IMR-90 (cell line): Measurements from ENCODE around the gene KCNIP3.

ENCODE experiments used
- MAFK ChIP-seq: IDR thresholded peaks from 2 replicates; pipeline ENCODE4 v1.6.1; 2012; ENCODE audit warnings: low read depth, low read length, improper control_type of control experiment
- RAD21 ChIP-seq: IDR thresholded peaks from 2 replicates; pipeline ENCODE4 v1.6.1; 2012; ENCODE audit warnings: low read length, improper control_type of control experiment
- TF ChIP-seq, protein P1 (sequence below): conservative IDR thresholded peaks from 2 replicates; pipeline ENCODE4 v1.5.1; 2012; ENCODE audit warnings: mild to moderate bottlenecking, low read depth, low read length, improper control_type of control experiment
- TF ChIP-seq, protein P2 (sequence below): fragments of 150-350 bp; IDR thresholded peaks from 2 replicates; pipeline ENCODE4 v1.6.1; 2016; ENCODE audit warnings: low read depth, mild to moderate bottlenecking, low read length, moderate library complexity, borderline replicate concordance

DNA sequence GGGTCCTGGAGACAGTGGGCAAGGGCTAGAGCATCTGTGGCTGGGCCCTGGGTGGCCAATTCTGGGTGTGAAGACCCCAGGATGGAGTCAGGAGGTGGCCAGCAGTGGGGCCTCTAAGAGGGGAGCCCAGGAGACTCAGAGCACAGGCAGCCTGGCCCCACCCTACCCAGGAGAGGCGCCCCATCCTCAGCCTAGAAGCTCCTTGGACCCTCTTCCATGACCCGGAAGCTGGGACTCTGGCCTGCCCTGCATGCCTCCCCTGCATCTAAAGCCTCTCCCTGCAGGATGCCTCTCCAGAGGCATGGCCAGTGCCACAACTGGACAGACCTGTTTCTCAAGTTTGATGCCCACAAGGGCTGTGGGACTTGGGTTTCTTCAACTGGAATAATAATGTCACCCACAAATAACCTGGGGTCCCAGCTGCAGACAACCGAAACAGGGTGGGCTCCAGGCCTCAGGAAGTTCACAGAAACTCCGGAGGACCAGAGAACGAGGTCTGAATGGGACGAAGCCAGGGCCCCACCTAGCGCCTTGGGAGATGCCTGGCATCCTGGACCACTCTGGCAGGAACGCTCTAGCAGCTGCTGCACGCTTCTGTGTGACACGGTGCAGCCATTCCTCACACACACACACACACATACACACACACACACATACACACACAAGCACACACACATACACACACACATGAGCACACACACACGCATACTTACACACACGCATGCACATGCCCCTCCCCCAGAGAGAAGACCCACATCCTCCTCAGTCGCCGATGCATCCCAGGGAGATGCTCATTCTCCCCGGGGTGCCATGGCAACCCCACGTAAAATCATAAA lies 16.4 kb downstream of the KCNIP3 start:
- TF ChIP-seq, protein P1, sequence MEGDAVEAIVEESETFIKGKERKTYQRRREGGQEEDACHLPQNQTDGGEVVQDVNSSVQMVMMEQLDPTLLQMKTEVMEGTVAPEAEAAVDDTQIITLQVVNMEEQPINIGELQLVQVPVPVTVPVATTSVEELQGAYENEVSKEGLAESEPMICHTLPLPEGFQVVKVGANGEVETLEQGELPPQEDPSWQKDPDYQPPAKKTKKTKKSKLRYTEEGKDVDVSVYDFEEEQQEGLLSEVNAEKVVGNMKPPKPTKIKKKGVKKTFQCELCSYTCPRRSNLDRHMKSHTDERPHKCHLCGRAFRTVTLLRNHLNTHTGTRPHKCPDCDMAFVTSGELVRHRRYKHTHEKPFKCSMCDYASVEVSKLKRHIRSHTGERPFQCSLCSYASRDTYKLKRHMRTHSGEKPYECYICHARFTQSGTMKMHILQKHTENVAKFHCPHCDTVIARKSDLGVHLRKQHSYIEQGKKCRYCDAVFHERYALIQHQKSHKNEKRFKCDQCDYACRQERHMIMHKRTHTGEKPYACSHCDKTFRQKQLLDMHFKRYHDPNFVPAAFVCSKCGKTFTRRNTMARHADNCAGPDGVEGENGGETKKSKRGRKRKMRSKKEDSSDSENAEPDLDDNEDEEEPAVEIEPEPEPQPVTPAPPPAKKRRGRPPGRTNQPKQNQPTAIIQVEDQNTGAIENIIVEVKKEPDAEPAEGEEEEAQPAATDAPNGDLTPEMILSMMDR = no peak
- no peak for TF ChIP-seq RAD21
- TF ChIP-seq, protein P2, sequence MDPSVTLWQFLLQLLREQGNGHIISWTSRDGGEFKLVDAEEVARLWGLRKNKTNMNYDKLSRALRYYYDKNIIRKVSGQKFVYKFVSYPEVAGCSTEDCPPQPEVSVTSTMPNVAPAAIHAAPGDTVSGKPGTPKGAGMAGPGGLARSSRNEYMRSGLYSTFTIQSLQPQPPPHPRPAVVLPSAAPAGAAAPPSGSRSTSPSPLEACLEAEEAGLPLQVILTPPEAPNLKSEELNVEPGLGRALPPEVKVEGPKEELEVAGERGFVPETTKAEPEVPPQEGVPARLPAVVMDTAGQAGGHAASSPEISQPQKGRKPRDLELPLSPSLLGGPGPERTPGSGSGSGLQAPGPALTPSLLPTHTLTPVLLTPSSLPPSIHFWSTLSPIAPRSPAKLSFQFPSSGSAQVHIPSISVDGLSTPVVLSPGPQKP = no peak
- no peak for TF ChIP-seq MAFK
